Activated CD4-positive, alpha-beta T cell treated with anti-CD3 and anti-CD28 coated beads, Interleukin-2, Interleukin-4, amounts not matched to agents 100 ng/mL and 50 ng/mL, durations not matched to agents 16 hours and 8 hours (primary cell): Measurements from ENCODE around the gene ROBO4.
A peak's percentile ranks its signal among the peaks of the same experiment; 100 is the strongest.

Experiments
- DNase-seq: peaks from one replicate; pipeline ENCODE4 v3.0.0-alpha.2; 2020; ENCODE audit warnings: low spot score

ROBO4 gene

DNA sequence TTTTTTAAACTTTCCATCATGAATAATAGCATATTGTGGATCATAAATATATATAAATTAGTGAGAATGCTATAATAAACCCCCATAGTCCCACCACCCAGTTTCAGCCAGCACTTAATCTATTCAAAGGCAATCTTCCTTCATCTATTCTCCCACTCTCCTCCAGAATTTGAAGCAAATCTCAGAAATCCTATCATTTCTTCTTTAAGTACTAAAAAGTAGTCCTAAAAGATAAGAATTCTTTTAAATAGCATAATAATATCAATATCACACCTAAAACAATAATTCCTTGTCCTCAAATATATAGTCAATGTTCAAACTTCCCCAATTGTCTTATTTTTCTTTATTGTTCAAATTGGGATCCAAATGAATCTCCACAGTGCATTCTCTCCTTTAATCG lies 57.0 kb downstream of the ROBO4 start:
- DNase-seq = no peak

GRCh38 chr11:124839972-124840621 lies 57.6 kb downstream of the ROBO4 start:
- no peak for DNase-seq

GRCh38 chr11:124839128-124839971 lies 58.3 kb downstream of the ROBO4 start:
- no peak for DNase-seq

- no peak for DNase-seq
These were observed 58.9 kb downstream of the ROBO4 start for GRCh38 chr11:124838805-124839127.

DNA sequence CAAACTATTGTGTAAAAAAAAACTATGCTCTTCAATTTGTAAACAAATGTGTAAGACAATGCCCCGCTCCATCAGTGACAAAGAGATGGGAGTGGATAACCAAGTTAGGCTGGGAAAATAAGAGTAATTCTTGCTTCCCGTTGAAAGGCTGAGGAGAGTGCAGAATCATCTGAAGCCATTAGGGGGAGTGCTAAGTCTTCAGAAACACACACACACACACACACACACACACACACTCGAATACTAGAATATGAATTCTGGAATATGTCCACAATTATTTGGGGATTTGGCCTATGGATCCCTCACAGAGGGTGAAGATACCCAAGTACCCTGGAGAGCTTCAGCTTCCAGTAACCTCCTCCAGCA lies 60.2 kb downstream of the ROBO4 start:
- DNase-seq = peak; percentile 27

DNA sequence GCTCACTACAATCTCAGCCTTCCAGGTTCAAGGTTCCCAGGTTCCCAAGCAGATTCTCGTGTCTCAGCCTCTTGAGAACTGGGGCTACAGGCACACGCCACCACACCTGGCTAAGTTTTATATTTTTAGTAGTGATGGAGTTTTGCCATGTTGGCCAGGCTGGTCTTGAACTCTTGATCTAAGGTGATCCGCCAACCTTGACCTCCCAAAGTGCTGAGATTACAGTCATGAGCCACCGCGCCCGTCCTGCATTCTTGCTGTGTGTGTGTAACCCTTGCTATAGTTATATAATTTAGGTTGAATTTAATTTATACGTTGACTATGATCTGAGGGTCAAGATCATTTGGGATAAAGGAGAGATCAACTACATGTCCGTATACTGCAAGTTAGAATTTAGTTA lies 61.7 kb downstream of the ROBO4 start:
- DNase-seq = no peak

DNA sequence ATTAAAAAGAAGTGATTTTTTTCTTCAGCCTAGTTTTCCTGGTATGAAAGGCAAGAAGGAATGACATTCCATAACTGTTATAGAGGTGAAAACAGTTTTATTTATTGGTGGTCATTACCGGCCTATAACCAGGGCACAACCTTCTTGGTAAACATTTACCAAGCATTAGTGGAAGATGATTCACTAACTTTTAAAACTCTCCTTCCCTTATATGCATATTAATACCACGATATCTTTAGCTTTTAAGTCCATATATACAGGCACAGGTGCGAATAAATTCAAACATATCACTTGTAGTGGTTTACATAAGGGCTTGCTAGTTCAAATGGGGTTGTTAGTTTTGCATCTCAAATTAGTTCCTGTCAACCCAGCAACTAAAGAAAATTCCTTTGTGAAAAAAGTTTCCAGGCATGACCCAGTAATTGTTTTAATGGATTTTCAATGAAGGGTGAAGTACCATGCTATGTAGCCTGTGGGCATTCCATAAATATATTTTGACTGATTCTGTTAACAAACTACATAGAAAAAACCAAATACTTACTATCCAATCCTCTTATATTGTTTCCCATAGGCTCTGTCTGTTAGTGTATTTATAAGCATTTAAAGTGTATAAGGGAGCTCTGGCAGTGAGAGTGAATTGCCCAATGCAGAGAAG lies 63.0 kb downstream of the ROBO4 start:
- DNase-seq = no peak
